ENCODE data around the gene HOXB9. TPM values are rescaled to one million over a fixed set of nuclear protein-coding genes. Genes with fewer than 3 reads are reported as not detected.

The HOXB9 gene
- total RNA-seq, 2 donors from 2014 or later = 35.9 to 59.2 TPM

GRCh38 chr17:48641541-48642058 lies 15.4 kb upstream of the HOXB9 start:
- ATAC-seq (no peak), DNase-seq (peak in 1 of 2 donors; percentile 43)

DNA sequence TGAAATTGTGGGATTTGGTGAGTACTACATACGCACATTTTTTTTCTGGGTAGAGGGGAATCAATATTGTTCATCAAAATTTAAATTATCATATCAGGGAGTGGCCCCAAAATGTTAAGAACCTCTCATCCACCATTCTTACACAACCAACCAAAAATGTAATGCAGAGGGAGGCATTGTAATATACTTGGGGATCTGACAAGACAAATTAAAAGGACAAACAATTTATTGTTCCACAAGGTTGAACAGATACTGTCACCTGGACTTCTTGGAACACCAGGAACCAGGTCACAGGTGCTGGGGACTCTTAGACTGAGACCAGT lies 14.7 kb upstream of the HOXB9 start:
- ATAC-seq (no peak), DNase-seq (no peak)
- intact Hi-C loops (cut with DNase I, micrococcal nuclease) = no loop called here

More at GRCh38 chr17:48641541-48642058, 15.4 kb upstream of the HOXB9 start:
- intact Hi-C loops (cut with DNase I, micrococcal nuclease) = no loop called here

DNA sequence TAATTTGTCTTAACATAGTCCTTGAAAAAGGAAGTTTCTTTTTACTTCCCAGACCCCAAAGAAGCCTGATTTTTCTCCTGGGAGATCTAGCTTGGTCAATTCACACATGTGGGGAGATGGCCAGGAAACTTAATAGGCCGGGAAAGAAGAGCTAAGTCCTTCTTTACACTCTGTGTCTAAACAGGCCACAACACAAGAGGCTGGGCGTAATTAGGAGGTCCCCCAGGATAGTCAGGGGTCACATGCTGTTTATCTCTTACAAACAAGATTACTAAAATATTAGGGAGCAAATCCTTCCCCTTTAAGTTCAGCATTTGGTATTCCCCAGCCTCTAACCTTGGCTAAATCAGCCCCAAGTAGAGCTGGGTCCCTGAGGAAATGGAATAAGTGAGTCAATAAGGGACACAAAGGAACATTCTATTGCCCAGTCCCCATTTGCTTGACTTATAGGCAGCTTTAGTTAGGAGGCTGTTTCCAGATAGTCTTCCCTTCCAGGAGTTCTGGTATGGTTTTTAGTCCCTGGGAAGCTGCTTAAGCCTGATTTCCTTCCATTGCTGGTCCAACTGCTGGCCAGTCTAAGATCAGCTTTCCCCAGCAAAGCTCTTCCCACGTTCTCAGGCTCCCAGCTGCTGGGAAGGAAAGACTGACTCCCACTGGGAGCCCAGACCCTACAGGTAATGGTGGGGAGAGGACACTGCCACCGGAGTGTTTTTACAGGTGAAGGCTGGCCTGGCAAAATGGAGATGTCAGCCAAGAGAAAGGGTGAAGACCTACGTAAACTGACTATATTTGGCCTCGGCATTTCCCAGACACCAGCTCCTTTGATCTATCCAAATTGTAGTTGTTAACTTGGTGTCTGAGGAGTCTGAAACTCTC lies 14.1 kb upstream of the HOXB9 start:
- DNase-seq (no peak), ATAC-seq (no peak)
- intact Hi-C loops (cut with DNase I, micrococcal nuclease) = no loop called here

- ATAC-seq (peak; percentile 54), DNase-seq (peak; percentile 86 to 94)
- intact Hi-C loops (cut with DNase I, micrococcal nuclease) = no loop called here
Observed at GRCh38 chr17:48639136-48639535, 13.0 kb upstream of the HOXB9 start.

- intact Hi-C loops (cut with DNase I, micrococcal nuclease) = no loop called here
- ATAC-seq (no peak), DNase-seq (peak in 1 of 2 donors; percentile 33)
Observed at GRCh38 chr17:48637323-48638260, 11.4 kb upstream of the HOXB9 start.

- DNase-seq (peak; percentile 86 to 92), ATAC-seq (peak; percentile 43)
- intact Hi-C loops (cut with DNase I, micrococcal nuclease) = no loop called here
Observed at GRCh38 chr17:48636177-48637018, 10.2 kb upstream of the HOXB9 start.

DNA sequence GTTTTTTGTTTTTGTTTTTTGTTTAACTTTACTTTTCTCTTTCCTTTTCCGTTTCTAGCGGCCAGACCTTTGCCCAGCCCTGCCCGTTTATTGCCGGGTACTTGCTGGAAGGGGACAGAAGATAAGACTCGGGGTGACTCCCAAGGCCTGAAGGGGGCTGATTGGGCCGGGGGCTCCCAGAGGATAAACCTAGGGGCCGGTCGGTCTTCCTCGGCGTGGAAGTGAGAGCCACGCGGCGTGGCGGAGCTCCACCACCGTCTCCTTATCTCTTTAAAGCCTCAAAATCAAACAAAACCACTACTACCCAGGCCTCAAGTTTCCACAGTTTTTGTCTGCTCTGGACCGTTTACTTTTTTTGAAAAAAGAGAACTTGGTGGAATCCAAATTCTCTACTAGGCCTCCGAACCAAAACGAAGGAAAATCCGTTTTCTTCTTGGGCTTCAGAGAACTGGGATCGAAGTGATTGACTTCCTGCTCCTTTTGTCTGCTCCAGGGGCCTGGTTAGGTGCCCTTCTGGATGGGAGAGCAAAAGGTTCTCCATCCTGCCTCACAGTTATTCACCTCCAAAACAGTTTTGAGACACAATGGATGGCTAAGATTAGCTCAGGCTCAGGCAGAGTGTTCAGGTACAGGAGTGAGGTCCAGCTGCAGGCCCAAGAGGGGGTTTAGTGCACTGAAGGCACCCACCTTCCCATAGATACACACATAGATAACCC lies 8.5 kb upstream of the HOXB9 start:
- DNase-seq = peak; percentile 80
- peak; percentile 24 for ATAC-seq
- intact Hi-C loops (cut with DNase I, micrococcal nuclease) = no loop called here

- ATAC-seq (peak; percentile 13), DNase-seq (peak; percentile 34 to 52)
- intact Hi-C loops (cut with DNase I, micrococcal nuclease) = no loop called here
Observed at GRCh38 chr17:48633266-48633677, 7.1 kb upstream of the HOXB9 start.

GRCh38 chr17:48632579-48633265 lies 6.6 kb upstream of the HOXB9 start:
- DNase-seq = peak; percentile 17 to 23
- no peak for ATAC-seq
- intact Hi-C loops (cut with DNase I, micrococcal nuclease) = no loop called here

GRCh38 chr17:48631693-48632578 lies 5.8 kb upstream of the HOXB9 start:
- intact Hi-C loops (cut with DNase I, micrococcal nuclease) = no loop called here

DNA sequence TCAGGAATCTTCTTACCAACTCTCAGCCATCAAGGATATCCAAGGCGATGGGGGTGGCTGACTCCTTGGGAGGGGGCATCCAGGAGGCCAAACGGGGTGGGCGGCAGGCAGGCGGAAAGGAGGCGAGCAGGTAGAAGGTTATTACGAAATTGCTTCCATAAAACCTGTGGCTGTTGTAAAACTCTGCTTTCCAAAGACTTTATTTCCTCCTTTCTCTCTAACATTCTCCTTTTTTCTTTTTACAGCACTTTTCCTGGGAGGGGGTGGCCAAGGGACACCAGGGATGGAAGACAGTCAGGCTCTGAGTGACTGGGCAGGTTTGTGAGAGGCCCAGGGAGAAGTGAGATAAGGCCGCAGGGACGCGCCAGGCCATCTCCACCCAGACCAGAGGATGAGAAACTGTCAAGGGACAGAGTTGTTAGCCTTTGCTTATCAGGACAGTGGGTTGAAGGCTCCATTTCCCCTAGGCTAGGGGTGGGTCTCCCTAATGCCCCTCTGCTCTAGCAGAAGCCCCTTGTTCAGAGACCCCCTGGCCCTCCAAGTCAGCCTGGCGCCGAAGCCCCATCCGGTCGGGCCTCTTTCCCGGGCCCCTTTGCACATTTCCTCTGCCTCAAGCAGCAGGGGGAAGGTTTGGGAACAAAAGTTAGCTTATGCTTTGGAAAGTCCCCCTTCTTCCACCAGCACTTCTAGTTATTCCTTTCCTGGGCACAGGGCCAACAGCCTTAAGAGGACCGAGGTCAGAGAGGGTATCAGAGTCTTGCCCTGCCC lies 5.0 kb upstream of the HOXB9 start:
- DNase-seq (peak; percentile 69 to 71), ATAC-seq (peak; percentile 45)
- intact Hi-C loops (cut with DNase I, micrococcal nuclease) = no loop called here

More at GRCh38 chr17:48631693-48632578, 5.8 kb upstream of the HOXB9 start:
- no peak for ATAC-seq
- DNase-seq = peak; percentile 25 to 31

DNA sequence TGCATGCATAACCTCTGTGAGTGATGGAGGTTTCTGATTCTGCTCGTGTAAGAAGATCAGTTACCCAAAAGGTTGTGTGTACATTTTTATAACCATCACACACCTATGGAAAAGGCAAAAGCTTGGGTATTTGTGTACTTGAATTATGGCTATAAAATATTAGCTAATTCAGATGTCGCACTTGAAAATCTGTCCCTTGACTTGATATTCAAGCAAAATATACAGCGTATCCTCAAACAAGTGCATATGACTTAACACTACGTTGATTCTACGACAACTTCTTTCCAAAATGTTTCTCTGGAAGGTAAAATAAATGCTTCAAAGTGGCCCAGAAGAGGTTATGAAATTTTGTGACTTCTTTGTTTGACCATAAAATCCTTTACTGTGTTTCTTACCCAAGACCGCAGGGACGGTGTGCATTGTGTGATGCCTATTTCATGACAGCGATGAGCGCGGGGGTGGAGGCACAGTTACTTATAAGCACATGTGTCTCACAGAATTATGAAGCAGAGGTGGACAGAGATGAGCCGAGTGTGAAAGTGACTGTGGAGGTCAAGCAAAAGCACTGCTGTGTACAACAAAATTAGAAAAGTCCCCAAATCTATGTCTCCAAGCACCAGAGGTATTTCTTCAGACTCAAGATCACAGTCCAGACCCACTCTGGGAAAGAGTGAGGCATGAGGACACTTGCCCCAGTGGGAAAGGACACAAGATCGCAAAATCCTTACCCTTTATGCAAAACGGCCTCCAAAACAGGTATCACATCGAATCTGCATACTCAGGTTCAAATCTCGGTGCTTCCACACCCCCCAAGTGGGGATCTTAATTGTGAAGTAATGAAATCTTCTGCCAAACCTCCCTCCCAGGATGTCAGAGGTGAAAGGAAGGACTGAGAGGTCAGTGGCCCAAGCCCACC lies 4.1 kb upstream of the HOXB9 start:
- peak; percentile 36 to 42 for DNase-seq
- ATAC-seq = no peak
- intact Hi-C loops (cut with DNase I, micrococcal nuclease) = no loop called here

GRCh38 chr17:48629411-48629759 lies 3.2 kb upstream of the HOXB9 start:
- DNase-seq (peak; percentile 21 to 24), ATAC-seq (no peak)
- intact Hi-C loops (cut with DNase I, micrococcal nuclease) = no loop called here

DNA sequence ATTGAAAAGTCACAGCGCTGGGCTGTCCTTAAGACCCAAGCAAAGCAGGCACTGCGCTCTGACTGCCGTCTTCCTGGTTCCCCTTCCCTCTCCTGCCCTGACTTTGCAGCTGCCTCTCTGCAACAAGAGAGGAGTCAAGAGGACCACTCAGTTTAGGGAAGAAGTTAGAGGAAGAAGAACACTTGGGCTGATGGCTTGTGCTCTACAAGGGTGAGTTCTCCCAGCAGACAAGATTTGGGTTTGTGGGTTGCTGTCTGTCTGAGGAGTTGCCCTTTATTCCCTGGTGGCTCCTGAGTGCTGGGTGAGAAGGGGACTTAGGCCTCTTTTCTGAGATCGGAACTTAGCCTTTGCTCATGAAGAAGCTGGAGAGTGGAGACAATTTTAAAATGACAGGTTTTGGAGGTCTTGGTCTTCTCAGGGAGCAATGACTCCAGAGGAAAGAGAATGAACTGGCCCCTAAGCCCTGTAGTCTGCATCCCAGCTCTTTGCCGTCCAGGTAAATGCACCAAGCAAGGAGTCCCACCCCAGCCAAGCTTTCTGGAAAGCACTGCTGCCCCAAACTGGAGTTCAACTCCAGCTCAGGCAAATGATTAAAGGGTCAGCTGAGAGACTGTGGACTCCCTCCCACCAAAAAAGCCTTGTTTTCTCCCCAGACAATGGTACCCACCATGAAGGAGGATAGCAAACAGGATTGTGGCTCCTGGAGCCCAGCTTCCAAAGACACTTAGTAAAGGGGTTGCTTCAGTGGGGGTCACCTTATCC lies 2.7 kb upstream of the HOXB9 start:
- ATAC-seq (no peak), DNase-seq (peak; percentile 28 to 42)
- intact Hi-C loops (cut with DNase I, micrococcal nuclease) = no loop called here
